Ishikawa (cell line): ENCODE results near the gene MAK.

ENCODE experiments used
- CEBPB ChIP-seq: IDR thresholded peaks from 2 replicates; pipeline ENCODE4 v1.6.1; 2012
- NFIC ChIP-seq: IDR thresholded peaks from 2 replicates; pipeline ENCODE4 v1.6.1; 2012
- RAD21 ChIP-seq: IDR thresholded peaks from 2 replicates; pipeline ENCODE4 v1.6.1; 2012; ENCODE audit warnings: low read depth
- TAF1 ChIP-seq: IDR thresholded peaks from 2 replicates; pipeline ENCODE4 v1.6.1; 2012; ENCODE audit warnings: low read depth, mild to moderate bottlenecking
- YY1 ChIP-seq: IDR thresholded peaks from 2 replicates; pipeline ENCODE4 v1.6.1; 2012; ENCODE audit warnings: low read depth

- TF ChIP-seq YY1 (no peak), NFIC (no peak), RAD21 (no peak), CEBPB (no peak), TAF1 (no peak)
Measured at GRCh38 chr6:10867952-10868351, 29.6 kb upstream of the MAK start.
